T-helper 2 cell (primary cell): Measurements from ENCODE around the gene CAPS.
A peak's percentile ranks its signal among the peaks of the same experiment; 100 is the strongest.
"Not testable (repeated sequence)": the region's sequence is repeated elsewhere in the genome, so short reads cannot be mapped to it uniquely, and the experiment has no call there.

Source experiments
- DNase-seq, 5 experiments: peaks; one replicate each; pipeline versions ENCODE4 v3.0.0 to v3.0.0-alpha.2; 2012 to 2022

The CAPS gene

GRCh38 chr19:5958074-5958850 is 44.2 kb downstream of the CAPS start:
- no peak for DNase-seq

- no peak for DNase-seq
These were observed 44.7 kb downstream of the CAPS start for GRCh38 chr19:5958851-5959122.

GRCh38 chr19:5959260-5960004 is 45.4 kb downstream of the CAPS start:
- DNase-seq = no peak

DNA sequence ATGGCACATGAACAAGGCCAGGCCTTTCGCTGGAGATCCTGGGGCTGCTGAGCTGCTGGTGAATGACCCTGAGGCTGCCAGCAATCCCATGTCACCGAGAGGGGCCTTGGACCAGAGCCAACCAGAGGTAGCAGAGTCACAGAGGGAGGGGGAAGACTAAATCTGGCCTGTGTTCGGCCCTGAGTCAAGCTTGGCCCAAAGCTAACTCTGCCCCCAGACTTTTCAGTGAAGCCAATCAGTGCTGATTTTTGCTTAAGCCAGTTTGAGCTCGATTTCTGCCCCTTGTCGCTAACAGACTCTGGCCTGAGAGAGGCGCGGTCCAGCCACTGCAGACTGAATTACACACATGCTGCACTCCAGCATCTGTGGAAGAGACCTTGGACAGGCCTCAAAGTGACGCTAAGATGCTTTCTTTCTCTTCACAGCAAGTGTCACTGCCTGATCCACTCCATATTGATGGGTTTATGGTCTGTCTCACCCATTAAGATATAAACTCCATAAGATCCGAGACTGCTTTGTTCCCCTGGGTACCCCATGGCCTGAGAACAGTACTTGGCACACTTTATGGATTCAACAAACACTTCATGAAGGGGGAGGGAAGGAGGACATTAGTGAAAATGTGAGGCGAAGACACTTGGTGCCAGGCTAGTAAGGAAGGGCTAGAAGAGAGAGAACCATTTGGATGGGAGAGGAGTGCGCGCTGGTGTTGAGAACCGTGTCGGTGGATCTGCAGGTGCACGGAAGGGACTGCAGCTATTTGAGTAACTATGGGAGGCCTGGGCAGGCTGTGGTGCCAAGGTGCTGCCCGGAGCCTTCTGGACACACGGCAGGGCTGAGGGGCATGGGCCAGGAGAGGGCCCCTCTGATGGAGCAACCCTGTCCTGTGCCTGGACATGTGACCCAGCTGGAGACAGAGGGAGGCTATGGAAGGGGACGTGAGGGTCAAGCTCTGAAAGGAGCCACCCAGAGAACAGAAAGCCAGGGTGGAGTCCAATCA is 46.2 kb downstream of the CAPS start:
- DNase-seq = no peak

DNA sequence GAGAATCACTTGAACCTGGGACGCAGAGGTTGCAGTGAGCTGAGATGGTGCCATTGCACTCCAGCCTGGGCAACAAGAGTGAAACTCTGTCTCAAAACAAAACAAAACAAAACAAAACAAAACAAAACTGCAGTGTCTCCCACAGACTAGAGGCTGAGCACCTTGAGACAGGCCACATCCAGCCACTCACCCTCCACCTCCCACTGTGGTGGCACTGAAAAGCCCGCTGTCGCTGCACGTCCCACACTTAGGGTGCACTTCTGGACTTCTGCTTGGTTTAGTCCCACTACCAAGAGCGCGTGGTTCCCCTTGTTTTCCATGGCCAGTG is 47.6 kb downstream of the CAPS start:
- not testable (repeated sequence) for DNase-seq

GRCh38 chr19:5961969-5962945 is 48.2 kb downstream of the CAPS start:
- peak in 4 of 5 experiments; percentile 31 to 96 (median 71) for DNase-seq

DNA sequence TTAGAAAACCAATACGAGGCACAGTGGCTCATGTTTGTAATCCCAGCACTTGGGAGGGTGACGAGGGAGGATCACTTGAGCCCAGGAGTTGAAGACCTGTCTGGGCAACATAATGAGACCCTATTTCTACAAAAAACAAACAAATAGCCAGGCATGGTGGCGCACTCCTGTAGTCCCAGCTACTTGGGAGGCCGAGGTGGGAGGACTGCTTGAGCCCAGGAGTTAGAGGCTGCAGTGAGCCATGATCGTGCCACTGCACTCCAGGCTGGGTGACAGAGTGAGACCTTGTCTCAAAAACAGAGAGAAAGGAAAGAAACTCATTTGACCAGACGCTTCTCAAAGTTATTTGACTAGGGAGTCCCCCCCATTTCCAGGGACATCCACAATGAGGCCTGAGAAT is 49.2 kb downstream of the CAPS start:
- not testable (repeated sequence) for DNase-seq

- DNase-seq = no peak
These were observed 49.8 kb downstream of the CAPS start for GRCh38 chr19:5963855-5964254.

- no peak for DNase-seq
These were observed 50.9 kb downstream of the CAPS start for GRCh38 chr19:5964816-5965565.
